ENCODE results near the gene GAB4.

DNA sequence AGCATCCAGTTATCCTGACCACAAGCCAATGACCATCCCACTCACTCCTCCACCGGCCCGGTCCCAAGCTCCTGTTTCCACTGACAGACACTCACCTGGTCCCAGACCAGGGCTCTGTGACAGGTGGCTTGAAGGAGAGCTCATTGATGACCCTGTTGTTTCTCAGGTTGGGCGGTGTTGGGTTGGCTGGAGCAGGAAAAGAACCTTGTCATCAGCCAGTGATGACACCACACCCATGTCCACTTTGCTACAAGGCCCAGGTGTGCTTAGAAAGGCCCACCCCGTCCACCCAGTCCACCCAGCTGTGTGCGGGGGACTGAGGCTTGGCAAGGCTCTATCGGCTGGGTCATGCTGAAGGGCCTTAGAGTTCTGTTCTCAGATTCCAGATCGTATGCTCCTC is 42.9 kb downstream of the GAB4 start:
- TF ChIP-seq, protein P1, sequence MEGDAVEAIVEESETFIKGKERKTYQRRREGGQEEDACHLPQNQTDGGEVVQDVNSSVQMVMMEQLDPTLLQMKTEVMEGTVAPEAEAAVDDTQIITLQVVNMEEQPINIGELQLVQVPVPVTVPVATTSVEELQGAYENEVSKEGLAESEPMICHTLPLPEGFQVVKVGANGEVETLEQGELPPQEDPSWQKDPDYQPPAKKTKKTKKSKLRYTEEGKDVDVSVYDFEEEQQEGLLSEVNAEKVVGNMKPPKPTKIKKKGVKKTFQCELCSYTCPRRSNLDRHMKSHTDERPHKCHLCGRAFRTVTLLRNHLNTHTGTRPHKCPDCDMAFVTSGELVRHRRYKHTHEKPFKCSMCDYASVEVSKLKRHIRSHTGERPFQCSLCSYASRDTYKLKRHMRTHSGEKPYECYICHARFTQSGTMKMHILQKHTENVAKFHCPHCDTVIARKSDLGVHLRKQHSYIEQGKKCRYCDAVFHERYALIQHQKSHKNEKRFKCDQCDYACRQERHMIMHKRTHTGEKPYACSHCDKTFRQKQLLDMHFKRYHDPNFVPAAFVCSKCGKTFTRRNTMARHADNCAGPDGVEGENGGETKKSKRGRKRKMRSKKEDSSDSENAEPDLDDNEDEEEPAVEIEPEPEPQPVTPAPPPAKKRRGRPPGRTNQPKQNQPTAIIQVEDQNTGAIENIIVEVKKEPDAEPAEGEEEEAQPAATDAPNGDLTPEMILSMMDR (IDR thresholded peaks at IDR 0.05): no peak
- TF ChIP-seq POLR2AphosphoS5 (IDR thresholded peaks at IDR 0.05) (no peak), POLR2A (IDR thresholded peaks at IDR 0.05) (no peak)

All from transverse colon (tissue), 4 donors.